22Rv1 (cell line): ENCODE data around the gene CALHM1.

ENCODE experiments used
- CTCF ChIP-seq: fragments of 450-650 bp; IDR thresholded peaks from 2 replicates; pipeline ENCODE4 v1.5.1; 2017; ENCODE audit warnings: mild to moderate bottlenecking
- ZFX ChIP-seq: fragments of 450-650 bp; IDR thresholded peaks from 2 replicates; pipeline ENCODE4 v1.6.1; 2017; ENCODE audit warnings: antibody characterized with exemption, borderline replicate concordance

DNA sequence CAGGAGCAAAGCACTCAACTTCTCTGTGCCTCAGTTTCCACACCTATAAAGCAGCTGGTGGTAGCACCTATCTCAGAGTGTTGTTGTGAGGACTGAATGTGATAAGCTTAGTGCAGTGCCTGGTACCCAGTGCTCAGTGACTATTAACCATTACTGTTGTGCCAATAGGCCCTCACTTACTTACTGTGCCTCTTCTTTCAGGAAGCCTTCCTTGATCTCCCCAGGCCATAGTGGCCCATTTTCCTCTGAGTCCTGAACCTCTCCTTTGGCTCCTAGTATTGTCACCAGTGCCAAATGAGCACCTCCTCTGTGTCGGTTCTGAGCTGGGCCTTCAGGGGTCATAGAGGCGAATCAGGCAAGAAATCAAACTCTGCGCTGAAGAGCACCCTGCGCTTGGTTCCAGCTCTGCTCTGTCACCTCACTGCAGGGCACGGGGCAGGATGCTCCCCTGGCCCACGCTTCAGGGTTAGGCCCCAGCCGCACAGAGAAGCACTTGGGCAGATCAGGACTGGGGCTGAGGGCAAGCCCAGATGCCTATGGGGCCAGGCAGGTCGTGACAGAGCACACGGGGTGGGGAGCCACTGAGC, 2.5 kb downstream of the CALHM1 start:
- no peak for TF ChIP-seq CTCF
- no peak for TF ChIP-seq ZFX
